Measurements from ENCODE around the gene CSF3R. TPM values are rescaled to one million over a fixed set of nuclear protein-coding genes. Genes with fewer than 3 reads are reported as not detected.

CSF3R gene
- total and polyA plus RNA-seq, 8 donors = 5.7 to 334 (median 10.7) TPM

DNA sequence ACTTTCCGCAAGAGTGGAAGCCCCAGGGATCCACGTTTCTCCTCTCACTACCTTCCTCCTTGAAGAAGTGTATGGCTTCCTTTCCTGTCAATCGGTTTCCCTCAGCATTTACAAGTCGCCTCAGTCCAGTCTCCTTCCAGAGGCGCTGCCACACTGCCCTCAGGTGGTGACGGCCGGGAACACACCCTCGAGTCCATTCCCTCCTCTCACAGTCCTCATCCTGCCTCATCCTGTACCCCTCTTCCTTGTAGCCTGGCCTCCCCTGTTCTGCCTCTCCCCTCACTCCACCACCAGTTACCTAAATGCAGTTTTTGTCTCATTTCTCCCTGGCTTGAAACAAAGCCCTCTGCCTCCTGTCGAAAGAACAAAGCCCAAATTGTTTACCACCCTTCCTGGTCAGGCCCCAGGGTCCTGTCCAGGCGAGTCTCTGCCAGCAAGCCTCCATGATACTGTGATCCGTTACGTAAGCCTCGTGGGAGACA is 61.8 kb downstream of the CSF3R start:
- Histone ChIP-seq H3K4me3 (no peak overlapping the region), H3K36me3 (peaks cover 0 to 7% of the 10 kb centered on the region in 2 donors), H3K4me1 (peaks cover 0 to 21% of the 10 kb centered on the region in 2 donors), H3K27ac (peak overlapping the region in 1 of 2 donors; percentile 57), H3K27me3 (no peaks in the 10 kb centered on the region), H3K9me3 (no peaks in the 10 kb centered on the region)
- intact Hi-C loops (cut with DNase I) = no loop called here
- ATAC-seq = peak; percentile 99
- TF ChIP-seq, protein P1, sequence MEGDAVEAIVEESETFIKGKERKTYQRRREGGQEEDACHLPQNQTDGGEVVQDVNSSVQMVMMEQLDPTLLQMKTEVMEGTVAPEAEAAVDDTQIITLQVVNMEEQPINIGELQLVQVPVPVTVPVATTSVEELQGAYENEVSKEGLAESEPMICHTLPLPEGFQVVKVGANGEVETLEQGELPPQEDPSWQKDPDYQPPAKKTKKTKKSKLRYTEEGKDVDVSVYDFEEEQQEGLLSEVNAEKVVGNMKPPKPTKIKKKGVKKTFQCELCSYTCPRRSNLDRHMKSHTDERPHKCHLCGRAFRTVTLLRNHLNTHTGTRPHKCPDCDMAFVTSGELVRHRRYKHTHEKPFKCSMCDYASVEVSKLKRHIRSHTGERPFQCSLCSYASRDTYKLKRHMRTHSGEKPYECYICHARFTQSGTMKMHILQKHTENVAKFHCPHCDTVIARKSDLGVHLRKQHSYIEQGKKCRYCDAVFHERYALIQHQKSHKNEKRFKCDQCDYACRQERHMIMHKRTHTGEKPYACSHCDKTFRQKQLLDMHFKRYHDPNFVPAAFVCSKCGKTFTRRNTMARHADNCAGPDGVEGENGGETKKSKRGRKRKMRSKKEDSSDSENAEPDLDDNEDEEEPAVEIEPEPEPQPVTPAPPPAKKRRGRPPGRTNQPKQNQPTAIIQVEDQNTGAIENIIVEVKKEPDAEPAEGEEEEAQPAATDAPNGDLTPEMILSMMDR (IDR thresholded peaks at IDR 0.05) = peak; percentile 88 to 94
- peak; percentile 62 to 97 (median 86) for DNase-seq

DNA sequence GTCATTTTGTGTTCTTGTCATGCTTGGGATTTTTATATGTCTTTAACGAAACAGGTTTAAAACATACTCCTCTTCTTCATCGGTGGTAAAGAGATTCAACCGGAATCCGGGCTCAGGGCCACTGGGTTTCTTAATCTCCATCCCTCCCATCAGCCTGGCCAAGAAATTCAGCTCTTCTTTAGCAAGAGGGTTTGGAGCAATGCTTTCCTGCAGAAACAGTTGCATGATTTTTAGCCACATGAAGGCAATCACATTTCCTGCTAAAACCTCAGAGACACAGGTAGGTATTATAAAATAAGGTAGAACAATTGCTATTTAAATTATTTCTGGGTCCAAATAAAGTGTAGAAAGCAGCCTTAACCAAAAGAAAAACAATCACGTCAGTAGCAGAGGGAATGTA is 62.3 kb downstream of the CSF3R start:
- H3K27me3 ChIP-seq = no peaks in the 10 kb centered on the region
- H3K36me3 ChIP-seq = peaks cover 0 to 7% of the 10 kb centered on the region in 2 donors
- intact Hi-C loops (cut with DNase I) = no loop called here

DNA sequence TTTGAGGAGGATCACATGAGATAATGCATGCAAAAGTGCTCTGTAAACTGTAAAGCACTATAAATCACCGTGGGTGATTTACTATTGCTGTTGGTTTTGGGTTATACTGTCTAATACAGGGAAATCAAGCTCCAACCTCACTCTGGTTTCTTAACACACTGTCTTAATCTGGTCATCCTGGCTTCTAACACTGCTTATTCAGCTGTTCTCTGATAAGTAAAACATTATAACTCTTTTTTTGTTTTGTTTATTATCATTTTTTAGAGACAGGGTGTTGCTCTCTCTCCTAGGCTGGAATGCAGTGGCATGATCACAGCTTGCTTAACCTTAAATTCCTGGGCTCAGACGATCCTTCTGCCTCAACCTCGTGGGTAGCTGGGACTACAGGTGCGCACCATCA is 63.1 kb downstream of the CSF3R start:
- intact Hi-C loops (cut with DNase I) = loop anchor here in 1 of 2 donors (5.0 kb wide), 1 partner anchor 77 kb away; no protein-coding TSS in a partner anchor
- Histone ChIP-seq H3K27ac (no peak overlapping the region), H3K36me3 (peaks cover 0 to 7% of the 10 kb centered on the region in 2 donors), H3K27me3 (no peaks in the 10 kb centered on the region), H3K4me1 (peaks cover 0 to 21% of the 10 kb centered on the region in 2 donors), H3K9me3 (no peaks in the 10 kb centered on the region), H3K4me3 (no peak overlapping the region)
- ATAC-seq (peak; percentile 5), DNase-seq (no peak)
- TF ChIP-seq, protein P1 (IDR thresholded peaks at IDR 0.05) = no peak

More for the DNA sequence above, 62.3 kb downstream of the CSF3R start:
- H3K4me1 ChIP-seq = peaks cover 0 to 21% of the 10 kb centered on the region in 2 donors
- no peak overlapping the region for H3K4me3 ChIP-seq
- TF ChIP-seq, protein P1 (IDR thresholded peaks at IDR 0.05) = no peak
- peak; percentile 30 for ATAC-seq
- H3K27ac ChIP-seq = peak overlapping the region in 1 of 2 donors; percentile 57
- DNase-seq = peak in 1 of 4 donors; percentile 39
- no peaks in the 10 kb centered on the region for H3K9me3 ChIP-seq

DNA sequence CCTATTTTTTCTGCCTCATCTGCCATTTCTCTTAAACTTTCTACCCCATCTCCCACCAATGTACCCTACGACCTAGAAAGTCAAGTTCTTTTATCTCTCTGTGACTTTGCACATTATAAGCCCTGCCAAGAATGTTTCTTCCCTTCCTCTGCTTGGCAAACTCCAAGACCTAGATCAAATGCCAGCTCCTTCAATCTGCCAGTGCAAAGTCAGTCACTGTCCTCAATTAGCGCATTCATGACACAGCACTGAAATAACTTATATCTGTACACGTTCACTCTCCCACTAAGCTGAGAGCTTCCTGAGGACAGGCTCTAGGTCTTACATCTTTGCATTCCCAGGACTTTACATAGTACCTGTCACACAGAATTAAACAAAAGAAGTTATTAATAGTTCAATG is 63.6 kb downstream of the CSF3R start:
- Histone ChIP-seq H3K27me3 (no peaks in the 10 kb centered on the region), H3K36me3 (peaks cover 0 to 7% of the 10 kb centered on the region in 2 donors), H3K27ac (no peak overlapping the region), H3K4me1 (peaks cover 0 to 21% of the 10 kb centered on the region in 2 donors), H3K9me3 (no peaks in the 10 kb centered on the region), H3K4me3 (no peak overlapping the region)
- ATAC-seq (no peak), DNase-seq (no peak)
- intact Hi-C loops (cut with DNase I) = loop anchor here in 1 of 2 donors (5.0 kb wide), 1 partner anchor 77 kb away; no protein-coding TSS in a partner anchor
- TF ChIP-seq, protein P1 (IDR thresholded peaks at IDR 0.05) = no peak

DNA sequence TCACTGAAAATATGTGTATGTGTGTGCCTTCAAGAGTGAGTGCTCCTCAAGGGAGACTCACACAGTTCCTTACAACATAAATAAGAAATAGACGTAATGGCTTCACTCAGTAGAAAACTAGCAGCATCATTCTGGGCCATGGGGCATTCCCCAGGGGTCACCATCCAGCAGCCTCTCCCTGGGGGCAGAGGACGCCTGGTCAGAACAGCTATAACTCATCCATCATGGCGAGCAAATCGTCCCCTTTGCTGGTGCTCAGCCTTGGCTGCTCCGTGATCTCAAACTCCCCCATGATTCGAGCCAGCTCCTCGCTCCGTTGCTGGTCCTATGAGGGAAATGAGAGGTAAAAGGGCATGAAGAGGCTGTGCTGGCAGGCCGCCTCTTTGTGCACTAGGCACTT is 64.8 kb downstream of the CSF3R start:
- peaks cover 0 to 7% of the 10 kb centered on the region in 2 donors for H3K36me3 ChIP-seq
- H3K27me3 ChIP-seq = no peaks in the 10 kb centered on the region
- TF ChIP-seq, protein P1 (IDR thresholded peaks at IDR 0.05) = no peak
- DNase-seq (no peak), ATAC-seq (no peak)
- H3K27ac ChIP-seq = no peak overlapping the region
- intact Hi-C loops (cut with DNase I) = loop anchor here in 1 of 2 donors (5.0 kb wide), 1 partner anchor 76 kb away; no protein-coding TSS in a partner anchor
- peaks cover 0 to 21% of the 10 kb centered on the region in 2 donors for H3K4me1 ChIP-seq
- no peak overlapping the region for H3K4me3 ChIP-seq
- H3K9me3 ChIP-seq = no peaks in the 10 kb centered on the region

Other genes starting within 250 kb of the CSF3R start
- 10 to 100 TPM in 1 of 2 donors, 1 to 10 TPM in 1; 7.1 to 25.9 TPM for gene SH3D21, start 176.5 kb downstream of the CSF3R start, total RNA-seq
- gene SH3D21, start 176.5 kb downstream of the CSF3R start, polyA plus RNA-seq (ENCODE audit: insufficient read length in 6 of 6) = 10 to 100 TPM; 12.7 to 27.3 (median 18.4) TPM
- 10 to 100 TPM; 34.2 to 34.7 TPM for gene EVA1B, start 159.3 kb downstream of the CSF3R start, total RNA-seq
- 10 to 100 TPM; 21.9 to 53.7 (median 36.1) TPM for gene EVA1B, start 159.3 kb downstream of the CSF3R start, polyA plus RNA-seq (ENCODE audit: insufficient read length in 6 of 6)
- gene STK40, start 97.0 kb downstream of the CSF3R start, total RNA-seq = 10 to 100 TPM; 54.7 to 97.7 TPM
- gene STK40, start 97.0 kb downstream of the CSF3R start, polyA plus RNA-seq (ENCODE audit: insufficient read length in 6 of 6) = 10 to 100 TPM; 29.3 to 40.6 (median 33.2) TPM
- 10 to 100 TPM; 33.5 to 41.4 TPM for gene LSM10, start 85.0 kb downstream of the CSF3R start, total RNA-seq
- 10 to 100 TPM; 13.5 to 22.2 (median 17.6) TPM for gene LSM10, start 85.0 kb downstream of the CSF3R start, polyA plus RNA-seq (ENCODE audit: insufficient read length in 6 of 6)
- 10 to 100 TPM in 1 of 2 donors, 1 to 10 TPM in 1; 9.3 to 10.4 TPM for gene OSCP1, start 32.5 kb downstream of the CSF3R start, total RNA-seq
- gene OSCP1, start 32.5 kb downstream of the CSF3R start, polyA plus RNA-seq (ENCODE audit: insufficient read length in 6 of 6) = 10 to 100 TPM; 13.5 to 23.4 (median 18.1) TPM
- gene MRPS15, start 18.5 kb downstream of the CSF3R start, total RNA-seq = 10 to 100 TPM; 62.7 to 84.2 TPM
- 10 to 100 TPM; 48.9 to 64.9 (median 54.3) TPM for gene MRPS15, start 18.5 kb downstream of the CSF3R start, polyA plus RNA-seq (ENCODE audit: insufficient read length in 6 of 6)

Measured in left lung (tissue), 10 donors.